HG03469 (cell line): Measurements from ENCODE around the gene SH3BP2.

Source experiments
- ATAC-seq: cut with Tn5 transposase; IDR thresholded peaks from one replicate; pipeline ENCODE4 v1.9.1; 2021; ENCODE audit warnings: mild to moderate bottlenecking, moderate library complexity, moderate number of reproducible peaks; ENCODE audit not compliant: unreplicated experiment

The SH3BP2 gene

GRCh38 chr4:2869659-2870058 is 76.8 kb downstream of the SH3BP2 start:
- ATAC-seq: no peak

- ATAC-seq: no peak
These were observed 77.2 kb downstream of the SH3BP2 start for GRCh38 chr4:2870082-2870481.

- ATAC-seq: no peak
These were observed 78.6 kb downstream of the SH3BP2 start for GRCh38 chr4:2871466-2871865.

GRCh38 chr4:2871911-2872310 is 79.0 kb downstream of the SH3BP2 start:
- no peak for ATAC-seq

DNA sequence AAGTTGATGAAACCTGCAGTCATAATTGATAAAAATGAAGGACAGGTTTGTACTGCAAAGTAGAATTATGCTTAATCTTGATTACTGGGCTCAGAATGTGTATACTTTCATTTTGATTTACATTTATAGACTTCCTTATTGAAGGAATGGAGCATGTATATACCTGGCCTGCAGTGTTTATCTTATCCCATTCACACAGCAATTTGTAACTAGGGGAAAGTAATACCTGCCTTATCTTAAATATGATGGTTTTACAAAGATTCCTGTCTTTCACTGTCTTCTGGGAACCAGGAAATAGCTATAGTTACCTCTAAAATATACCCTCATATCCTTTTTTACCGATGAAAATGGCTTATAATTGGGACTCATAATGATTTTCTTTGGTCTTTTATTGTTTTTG is 80.4 kb downstream of the SH3BP2 start:
- ATAC-seq: no peak

DNA sequence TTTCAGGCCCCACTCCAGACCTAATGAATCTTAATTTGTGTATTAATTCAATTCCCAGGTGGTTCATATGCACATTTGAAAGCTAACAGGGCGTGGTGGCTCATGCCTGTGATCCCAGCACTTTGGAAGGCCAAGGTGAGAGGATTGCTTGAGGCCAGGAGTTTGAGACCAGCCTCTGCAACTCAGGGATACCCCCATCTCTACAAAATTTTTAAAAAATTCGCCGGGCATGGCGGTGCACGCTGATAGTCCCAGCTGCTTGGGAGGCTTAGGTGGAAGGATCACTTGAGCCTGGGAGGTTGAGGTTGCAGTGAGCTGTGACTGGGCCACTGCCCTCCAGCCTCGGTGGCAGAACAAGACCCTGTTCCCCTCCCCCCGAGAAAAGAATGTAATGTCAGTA is 82.0 kb downstream of the SH3BP2 start:
- no peak for ATAC-seq

DNA sequence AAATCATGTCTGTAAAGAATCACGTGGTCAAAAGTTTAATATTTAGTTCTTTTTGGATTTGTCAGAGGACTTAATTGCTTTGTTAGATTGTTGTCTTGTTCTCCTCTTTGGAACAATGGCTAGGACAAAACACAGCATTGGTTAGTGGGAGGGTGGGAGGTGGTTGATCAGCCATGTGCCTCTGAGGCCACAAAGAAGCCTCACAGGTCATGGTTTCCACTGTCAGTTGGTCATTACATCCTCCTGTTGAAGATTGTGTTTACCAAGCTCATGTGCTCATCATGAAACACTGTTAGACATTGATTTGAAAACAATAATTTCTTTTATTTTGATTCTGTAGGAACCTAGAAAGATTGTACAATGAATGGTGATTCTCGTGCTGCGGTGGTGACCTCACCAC is 82.7 kb downstream of the SH3BP2 start:
- ATAC-seq: no peak

DNA sequence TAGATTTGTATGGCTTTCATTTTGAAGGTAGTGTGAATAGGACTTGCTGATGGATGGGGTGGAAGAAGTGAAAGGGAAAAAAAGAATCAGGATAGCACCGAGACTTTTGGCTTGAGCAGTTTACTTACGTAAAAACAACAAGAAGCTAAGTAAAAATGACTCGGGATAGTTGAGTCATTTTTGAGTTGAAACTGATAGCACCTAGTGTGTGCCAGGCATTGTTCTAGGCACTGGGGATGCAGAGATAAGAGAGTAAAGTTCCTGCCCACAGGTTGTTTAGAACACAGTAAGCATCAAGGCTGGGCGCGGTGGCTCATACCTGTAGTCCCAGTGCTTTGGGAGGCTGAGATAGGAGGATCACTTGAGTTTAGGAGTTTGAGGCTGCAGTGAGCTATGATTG is 85.5 kb downstream of the SH3BP2 start:
- no peak for ATAC-seq

DNA sequence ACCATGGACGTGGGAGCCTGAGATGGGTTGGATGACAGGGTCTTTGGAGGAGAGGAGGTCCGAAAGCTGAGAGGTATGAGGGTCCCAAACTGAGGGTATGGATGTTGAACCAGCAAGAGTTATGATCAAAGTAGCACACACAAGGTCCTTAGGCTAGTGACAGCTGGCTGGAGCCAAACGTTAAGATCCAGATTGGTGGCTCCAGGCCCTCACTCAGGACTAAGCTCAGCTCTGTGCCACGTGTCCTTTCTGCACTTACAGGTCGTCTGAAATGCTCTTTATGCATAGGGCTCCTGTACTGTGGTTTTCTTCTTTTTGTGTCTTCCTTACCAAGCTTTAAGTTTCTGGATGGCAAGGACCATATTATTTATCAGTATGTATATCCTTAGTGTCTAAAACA is 86.1 kb downstream of the SH3BP2 start:
- no peak for ATAC-seq

DNA sequence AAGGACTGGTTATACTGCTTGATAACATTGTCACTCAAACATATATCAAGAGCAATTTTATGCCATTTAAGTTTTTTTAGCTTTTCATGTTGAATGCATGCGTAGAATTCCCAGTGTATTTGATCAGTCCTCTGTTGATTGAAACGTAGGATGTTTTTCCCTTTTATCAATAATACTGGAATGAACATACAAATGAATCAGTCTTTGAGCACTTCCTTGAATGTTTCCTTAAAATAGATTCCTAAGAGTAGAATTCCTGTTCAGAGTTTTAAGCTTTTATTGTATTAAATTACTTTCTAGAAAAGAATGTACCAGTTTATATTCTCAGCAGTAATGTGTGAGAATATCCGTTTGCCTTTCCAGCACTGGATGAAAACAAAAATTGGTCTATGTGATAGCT is 88.5 kb downstream of the SH3BP2 start:
- ATAC-seq: no peak

- ATAC-seq: no peak
These were observed 89.5 kb downstream of the SH3BP2 start for GRCh38 chr4:2882341-2882740.

DNA sequence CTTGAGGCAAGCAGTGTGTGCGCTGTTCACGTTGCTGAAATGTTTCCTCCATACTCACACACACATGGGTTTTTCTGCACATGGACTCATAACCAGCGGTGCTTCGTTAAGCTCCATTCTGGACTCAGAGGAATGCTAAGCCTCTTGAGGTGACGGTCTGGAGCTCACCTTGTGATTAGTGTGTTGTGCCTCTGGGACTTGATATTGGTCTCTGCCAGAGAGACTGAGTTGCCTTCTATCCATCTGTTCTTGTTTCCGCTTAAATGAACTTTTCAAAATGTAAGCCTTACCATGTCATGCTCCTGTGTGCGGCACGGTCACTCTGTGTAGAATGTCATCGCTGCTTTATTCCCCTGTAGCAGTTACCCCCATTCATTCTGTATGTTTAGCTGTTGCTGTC is 93.3 kb downstream of the SH3BP2 start:
- no peak for ATAC-seq

- no peak for ATAC-seq
These were observed 93.7 kb downstream of the SH3BP2 start for GRCh38 chr4:2886622-2887021.

GRCh38 chr4:2887343-2887742 is 94.5 kb downstream of the SH3BP2 start:
- no peak for ATAC-seq

GRCh38 chr4:2888886-2889285 is 96.0 kb downstream of the SH3BP2 start:
- no peak for ATAC-seq
